Measurements from ENCODE around the gene QSOX2.

The QSOX2 gene

DNA sequence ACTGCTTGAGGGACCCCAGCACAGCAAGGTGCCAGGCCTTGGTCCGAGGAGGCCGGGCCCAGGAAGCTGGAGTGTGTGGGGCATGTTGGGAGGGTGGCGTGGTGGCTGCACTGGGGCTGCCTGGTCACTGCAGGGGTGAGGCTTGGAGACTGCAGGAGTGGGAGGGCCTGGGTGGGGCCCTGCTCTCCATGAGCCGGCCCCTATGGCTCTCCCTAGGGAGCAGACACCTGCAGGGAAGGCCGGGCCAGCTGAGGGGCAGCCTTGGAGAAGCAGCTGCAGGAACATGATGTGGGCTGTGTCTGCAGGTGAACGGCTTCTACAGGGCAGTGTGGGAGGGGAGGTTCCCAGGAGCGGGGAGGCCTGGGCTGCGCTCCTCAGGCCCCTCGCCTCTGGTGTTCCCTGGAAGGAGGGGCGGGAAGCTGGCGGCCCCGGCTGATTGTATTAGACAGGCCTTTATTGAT, 85.2 kb downstream of the QSOX2 start (continued):
- TF ChIP-seq PATZ1 (tag by site-specific recombination; IDR thresholded peaks at IDR 0.05) (peak; percentile 47), ZNF792 (tag by site-specific recombination; IDR thresholded peaks at IDR 0.05) (no peak), GLIS2 (tag by site-specific recombination; IDR thresholded peaks at IDR 0.05) (peak; percentile 80), KLF1 (tag by site-specific recombination; IDR thresholded peaks at IDR 0.05) (peak; percentile 53), RBAK (tag by site-specific recombination; IDR thresholded peaks at IDR 0.05) (no peak), ZNF26 (tag by site-specific recombination; IDR thresholded peaks at IDR 0.05) (no peak), ZBTB20 (tag by site-specific recombination; IDR thresholded peaks at IDR 0.05) (peak; percentile 42; the same call in 1 of the 2 replicates), ZNF423 (tag by site-specific recombination; IDR thresholded peaks at IDR 0.05) (peak; percentile 72; the same call in 1 of the 2 replicates), ZNF302 (tag by site-specific recombination; IDR thresholded peaks at IDR 0.05; ENCODE audit: low read depth) (no peak), ZNF585B (tag by site-specific recombination; IDR thresholded peaks at IDR 0.05) (no peak), ZNF121 (tag by site-specific recombination; IDR thresholded peaks at IDR 0.05) (no peak), ZNF830 (tag by site-specific recombination; IDR thresholded peaks at IDR 0.05; ENCODE audit: low read depth) (no peak), GLIS1 (tag by site-specific recombination; IDR thresholded peaks at IDR 0.05) (peak; percentile 85), ZNF580 (tag by site-specific recombination; IDR thresholded peaks at IDR 0.05) (no peak)
- TF ChIP-seq, protein P1, sequence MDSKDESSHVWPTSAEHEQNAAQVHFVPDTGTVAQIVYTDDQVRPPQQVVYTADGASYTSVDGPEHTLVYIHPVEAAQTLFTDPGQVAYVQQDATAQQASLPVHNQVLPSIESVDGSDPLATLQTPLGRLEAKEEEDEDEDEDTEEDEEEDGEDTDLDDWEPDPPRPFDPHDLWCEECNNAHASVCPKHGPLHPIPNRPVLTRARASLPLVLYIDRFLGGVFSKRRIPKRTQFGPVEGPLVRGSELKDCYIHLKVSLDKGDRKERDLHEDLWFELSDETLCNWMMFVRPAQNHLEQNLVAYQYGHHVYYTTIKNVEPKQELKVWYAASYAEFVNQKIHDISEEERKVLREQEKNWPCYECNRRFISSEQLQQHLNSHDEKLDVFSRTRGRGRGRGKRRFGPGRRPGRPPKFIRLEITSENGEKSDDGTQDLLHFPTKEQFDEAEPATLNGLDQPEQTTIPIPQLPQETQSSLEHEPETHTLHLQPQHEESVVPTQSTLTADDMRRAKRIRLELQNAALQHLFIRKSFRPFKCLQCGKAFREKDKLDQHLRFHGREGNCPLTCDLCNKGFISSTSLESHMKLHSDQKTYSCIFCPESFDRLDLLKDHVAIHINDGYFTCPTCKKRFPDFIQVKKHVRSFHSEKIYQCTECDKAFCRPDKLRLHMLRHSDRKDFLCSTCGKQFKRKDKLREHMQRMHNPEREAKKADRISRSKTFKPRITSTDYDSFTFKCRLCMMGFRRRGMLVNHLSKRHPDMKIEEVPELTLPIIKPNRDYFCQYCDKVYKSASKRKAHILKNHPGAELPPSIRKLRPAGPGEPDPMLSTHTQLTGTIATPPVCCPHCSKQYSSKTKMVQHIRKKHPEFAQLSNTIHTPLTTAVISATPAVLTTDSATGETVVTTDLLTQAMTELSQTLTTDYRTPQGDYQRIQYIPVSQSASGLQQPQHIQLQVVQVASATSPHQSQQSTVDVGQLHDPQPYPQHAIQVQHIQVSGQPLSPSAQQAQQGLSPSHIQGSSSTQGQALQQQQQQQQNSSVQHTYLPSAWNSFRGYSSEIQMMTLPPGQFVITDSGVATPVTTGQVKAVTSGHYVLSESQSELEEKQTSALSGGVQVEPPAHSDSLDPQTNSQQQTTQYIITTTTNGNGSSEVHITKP (tag by site-specific recombination; IDR thresholded peaks at IDR 0.05) = no peak
- TF ChIP-seq, protein P2, sequence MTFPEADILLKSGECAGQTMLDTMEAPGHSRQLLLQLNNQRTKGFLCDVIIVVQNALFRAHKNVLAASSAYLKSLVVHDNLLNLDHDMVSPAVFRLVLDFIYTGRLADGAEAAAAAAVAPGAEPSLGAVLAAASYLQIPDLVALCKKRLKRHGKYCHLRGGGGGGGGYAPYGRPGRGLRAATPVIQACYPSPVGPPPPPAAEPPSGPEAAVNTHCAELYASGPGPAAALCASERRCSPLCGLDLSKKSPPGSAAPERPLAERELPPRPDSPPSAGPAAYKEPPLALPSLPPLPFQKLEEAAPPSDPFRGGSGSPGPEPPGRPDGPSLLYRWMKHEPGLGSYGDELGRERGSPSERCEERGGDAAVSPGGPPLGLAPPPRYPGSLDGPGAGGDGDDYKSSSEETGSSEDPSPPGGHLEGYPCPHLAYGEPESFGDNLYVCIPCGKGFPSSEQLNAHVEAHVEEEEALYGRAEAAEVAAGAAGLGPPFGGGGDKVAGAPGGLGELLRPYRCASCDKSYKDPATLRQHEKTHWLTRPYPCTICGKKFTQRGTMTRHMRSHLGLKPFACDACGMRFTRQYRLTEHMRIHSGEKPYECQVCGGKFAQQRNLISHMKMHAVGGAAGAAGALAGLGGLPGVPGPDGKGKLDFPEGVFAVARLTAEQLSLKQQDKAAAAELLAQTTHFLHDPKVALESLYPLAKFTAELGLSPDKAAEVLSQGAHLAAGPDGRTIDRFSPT (tag by site-specific recombination; IDR thresholded peaks at IDR 0.05) = no peak

DNA sequence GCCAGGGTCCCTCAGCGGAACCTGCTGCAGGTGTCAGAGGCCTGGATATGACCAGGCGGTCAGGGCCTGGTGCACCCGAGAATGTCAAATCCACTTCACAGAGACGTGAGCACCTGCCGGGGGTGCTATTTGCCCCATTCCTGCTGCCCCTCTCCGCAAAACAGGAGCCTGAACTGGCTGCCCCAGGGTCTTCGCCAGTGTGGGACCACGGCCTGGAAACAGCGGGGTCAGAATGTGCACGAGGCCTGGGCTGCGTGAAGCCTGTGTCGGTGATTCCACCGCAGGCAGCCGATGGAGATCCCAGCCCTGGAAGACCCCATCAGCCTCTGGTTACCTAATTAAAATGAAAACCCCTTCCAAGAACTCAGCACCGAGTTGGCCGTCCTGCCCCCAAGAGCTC, 85.8 kb downstream of the QSOX2 start:
- no peak overlapping the region for H3K4me3 ChIP-seq (ENCODE audit: low read depth, low read length)
- H3K4me1 ChIP-seq (ENCODE audit: control insufficient read depth, insufficient read depth, low read length) = no peaks in the 10 kb centered on the region
- POLR2A ChIA-PET = interaction anchor here (0.7 kb wide), 1 partner anchor 14 kb away, joined by 3 read pairs; no protein-coding TSS in a partner anchor
- CTCF ChIA-PET = interaction anchor here (0.7 to 4.7 kb wide), 3 partner anchors 11 to 73 kb away, joined by 3 to 31 read pairs (median 3); no protein-coding TSS in a partner anchor
- H3K27ac ChIP-seq (ENCODE audit: extremely low read depth, low read depth, low read length) = no peak overlapping the region
- no peaks in the 10 kb centered on the region for H3K9me3 ChIP-seq (ENCODE audit: control insufficient read depth, insufficient read depth, low read depth, low read length)
- no peaks in the 10 kb centered on the region for H3K36me3 ChIP-seq (ENCODE audit: control insufficient read depth in 2 of 2, insufficient read depth in 1 of 2, low read length in 2 of 2)
- no peak for TF ChIP-seq ZBTB20 (tag by site-specific recombination; IDR thresholded peaks at IDR 0.05)
- no peak for TF ChIP-seq OSR2 (tag by site-specific recombination; IDR thresholded peaks at IDR 0.05)
- no peak for TF ChIP-seq ZXDB (tag by site-specific recombination; IDR thresholded peaks at IDR 0.05)
- TF ChIP-seq, protein P3, sequence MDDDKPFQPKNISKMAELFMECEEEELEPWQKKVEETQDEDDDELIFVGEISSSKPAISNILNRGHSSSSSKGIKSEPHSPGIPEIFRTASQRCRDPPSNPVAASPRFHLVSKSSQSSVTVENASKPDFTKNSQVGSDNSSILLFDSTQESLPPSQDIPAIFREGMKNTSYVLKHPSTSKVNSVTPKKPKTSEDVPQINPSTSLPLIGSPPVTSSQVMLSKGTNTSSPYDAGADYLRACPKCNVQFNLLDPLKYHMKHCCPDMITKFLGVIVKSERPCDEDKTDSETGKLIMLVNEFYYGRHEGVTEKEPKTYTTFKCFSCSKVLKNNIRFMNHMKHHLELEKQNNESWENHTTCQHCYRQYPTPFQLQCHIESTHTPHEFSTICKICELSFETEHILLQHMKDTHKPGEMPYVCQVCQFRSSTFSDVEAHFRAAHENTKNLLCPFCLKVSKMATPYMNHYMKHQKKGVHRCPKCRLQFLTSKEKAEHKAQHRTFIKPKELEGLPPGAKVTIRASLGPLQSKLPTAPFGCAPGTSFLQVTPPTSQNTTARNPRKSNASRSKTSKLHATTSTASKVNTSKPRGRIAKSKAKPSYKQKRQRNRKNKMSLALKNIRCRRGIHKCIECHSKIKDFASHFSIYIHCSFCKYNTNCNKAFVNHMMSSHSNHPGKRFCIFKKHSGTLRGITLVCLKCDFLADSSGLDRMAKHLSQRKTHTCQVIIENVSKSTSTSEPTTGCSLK (tag by site-specific recombination; IDR thresholded peaks at IDR 0.05) = no peak
- no peak for TF ChIP-seq MZF1 (tag by site-specific recombination; IDR thresholded peaks at IDR 0.05; ENCODE audit: borderline replicate concordance)
- no peak for TF ChIP-seq ZSCAN18 (tag by site-specific recombination; IDR thresholded peaks at IDR 0.05)
- TF ChIP-seq IKZF3 (tag by site-specific recombination; IDR thresholded peaks at IDR 0.05) = no peak
- TF ChIP-seq HOXD13 (CRISPR knock-in tag; IDR thresholded peaks at IDR 0.05; ENCODE audit: borderline replicate concordance) = no peak
- no peak for TF ChIP-seq ZFP3 (tag by site-specific recombination; IDR thresholded peaks at IDR 0.05; ENCODE audit: low read depth)

Measured in HEK293 (cell line).